HG03095 (cell line): ENCODE measurements around the gene PITPNC1.
"Not testable (repeated sequence)": the region's sequence is repeated elsewhere in the genome, so short reads cannot be mapped to it uniquely, and the experiment has no call there.

ENCODE experiments used
- ATAC-seq: cut with Tn5 transposase; IDR thresholded peaks from one replicate; pipeline ENCODE4 v1.9.1; 2021; ENCODE audit warnings: moderate library complexity; ENCODE audit not compliant: unreplicated experiment

PITPNC1 gene

GRCh38 chr17:67393809-67394397, 16.8 kb downstream of the PITPNC1 start:
- ATAC-seq: no peak

GRCh38 chr17:67399676-67400075, 22.6 kb downstream of the PITPNC1 start:
- no peak for ATAC-seq

- no peak for ATAC-seq
Measured at GRCh38 chr17:67400193-67400592, 23.1 kb downstream of the PITPNC1 start.

- no peak for ATAC-seq
Measured at GRCh38 chr17:67401106-67401505, 24.0 kb downstream of the PITPNC1 start.

GRCh38 chr17:67401598-67402504, 24.8 kb downstream of the PITPNC1 start:
- no peak for ATAC-seq

GRCh38 chr17:67403065-67403464, 26.0 kb downstream of the PITPNC1 start:
- ATAC-seq: no peak

- no peak for ATAC-seq
Measured at GRCh38 chr17:67403483-67403882, 26.4 kb downstream of the PITPNC1 start.

GRCh38 chr17:67408455-67408830, 31.4 kb downstream of the PITPNC1 start:
- not testable (repeated sequence) for ATAC-seq

GRCh38 chr17:67411397-67411796, 34.3 kb downstream of the PITPNC1 start:
- no peak for ATAC-seq

- ATAC-seq: no peak
Measured at GRCh38 chr17:67412032-67412431, 35.0 kb downstream of the PITPNC1 start.

GRCh38 chr17:67412941-67413340, 35.9 kb downstream of the PITPNC1 start:
- no peak for ATAC-seq

GRCh38 chr17:67413388-67413787, 36.3 kb downstream of the PITPNC1 start:
- no peak for ATAC-seq

- no peak for ATAC-seq
Measured at GRCh38 chr17:67414130-67414529, 37.0 kb downstream of the PITPNC1 start.

- ATAC-seq: no peak
Measured at GRCh38 chr17:67414559-67414958, 37.5 kb downstream of the PITPNC1 start.

GRCh38 chr17:67415291-67415690, 38.2 kb downstream of the PITPNC1 start:
- no peak for ATAC-seq

GRCh38 chr17:67417507-67417906, 40.4 kb downstream of the PITPNC1 start:
- ATAC-seq: no peak

GRCh38 chr17:67420994-67421393, 43.9 kb downstream of the PITPNC1 start:
- ATAC-seq: no peak

GRCh38 chr17:67421869-67422273, 44.8 kb downstream of the PITPNC1 start:
- no peak for ATAC-seq

- ATAC-seq: not testable (repeated sequence)
Measured at GRCh38 chr17:67422296-67422695, 45.2 kb downstream of the PITPNC1 start.

- ATAC-seq: no peak
Measured at GRCh38 chr17:67422897-67423296, 45.8 kb downstream of the PITPNC1 start.

- ATAC-seq: no peak
Measured at GRCh38 chr17:67425571-67426160, 48.6 kb downstream of the PITPNC1 start.

GRCh38 chr17:67427424-67427823, 50.3 kb downstream of the PITPNC1 start:
- no peak for ATAC-seq
